HUES64 (cell line): ENCODE data around the gene MICA.
"Not testable (repeated sequence)": the region's sequence is repeated elsewhere in the genome, so short reads cannot be mapped to it uniquely, and the experiment has no call there.

Experiments used
- H3K27ac ChIP-seq: 2 replicates; pipeline ENCODE4 v1.7.0; 2013; ENCODE audit warnings: low read depth, low read length, inconsistent platforms
- H3K27me3 ChIP-seq: 2 replicates; pipeline ENCODE4 v1.6.1; 2013; ENCODE audit warnings: mild to moderate bottlenecking, low read length; ENCODE audit not compliant: insufficient read depth
- H3K36me3 ChIP-seq: 2 replicates; pipeline ENCODE4 v1.6.1; 2013; ENCODE audit warnings: mild to moderate bottlenecking, low read length; ENCODE audit not compliant: insufficient read depth
- H3K4me1 ChIP-seq: 2 replicates; pipeline ENCODE4 v1.6.1; 2013; ENCODE audit warnings: mild to moderate bottlenecking, low read length, moderate library complexity; ENCODE audit not compliant: insufficient read depth
- H3K4me3 ChIP-seq: 2 replicates; pipeline ENCODE4 v1.5.1; 2013; ENCODE audit warnings: mild to moderate bottlenecking, low read length, moderate library complexity
- H3K9ac ChIP-seq: 2 replicates; pipeline ENCODE4 v1.6.1; 2013; ENCODE audit warnings: mild to moderate bottlenecking, low read depth, low read length
- H3K9me3 ChIP-seq: 2 replicates; pipeline ENCODE4 v1.6.1; 2013; ENCODE audit warnings: low read depth, low read length; ENCODE audit not compliant: insufficient read depth
- WGBS: fragments of 150-250, 120-280 bp; methylation state at CpG from one replicate; pipeline ENCODE4 v1.1.7; 2013; ENCODE audit warnings: missing lambda C conversion rate; 5-methylcytosine and 5-hydroxymethylcytosine counted together

Gene MICA

GRCh38 chr6:31397901-31398525 is 5.4 kb upstream of the MICA start:
- Histone ChIP-seq H3K9me3 (0 out of 2 replicates have a peak, but pooled peaks cover 5% of the 10 kb centered on the region), H3K9ac (no peak overlapping the region), H3K4me3 (no peak overlapping the region), H3K4me1 (peaks cover 14% of the 10 kb centered on the region), H3K27ac (no peak overlapping the region), H3K36me3 (no peaks in the 10 kb centered on the region), H3K27me3 (peaks cover 34% of the 10 kb centered on the region)
- 84% methylated on average over 10 of the region's 10 CpGs for WGBS

DNA sequence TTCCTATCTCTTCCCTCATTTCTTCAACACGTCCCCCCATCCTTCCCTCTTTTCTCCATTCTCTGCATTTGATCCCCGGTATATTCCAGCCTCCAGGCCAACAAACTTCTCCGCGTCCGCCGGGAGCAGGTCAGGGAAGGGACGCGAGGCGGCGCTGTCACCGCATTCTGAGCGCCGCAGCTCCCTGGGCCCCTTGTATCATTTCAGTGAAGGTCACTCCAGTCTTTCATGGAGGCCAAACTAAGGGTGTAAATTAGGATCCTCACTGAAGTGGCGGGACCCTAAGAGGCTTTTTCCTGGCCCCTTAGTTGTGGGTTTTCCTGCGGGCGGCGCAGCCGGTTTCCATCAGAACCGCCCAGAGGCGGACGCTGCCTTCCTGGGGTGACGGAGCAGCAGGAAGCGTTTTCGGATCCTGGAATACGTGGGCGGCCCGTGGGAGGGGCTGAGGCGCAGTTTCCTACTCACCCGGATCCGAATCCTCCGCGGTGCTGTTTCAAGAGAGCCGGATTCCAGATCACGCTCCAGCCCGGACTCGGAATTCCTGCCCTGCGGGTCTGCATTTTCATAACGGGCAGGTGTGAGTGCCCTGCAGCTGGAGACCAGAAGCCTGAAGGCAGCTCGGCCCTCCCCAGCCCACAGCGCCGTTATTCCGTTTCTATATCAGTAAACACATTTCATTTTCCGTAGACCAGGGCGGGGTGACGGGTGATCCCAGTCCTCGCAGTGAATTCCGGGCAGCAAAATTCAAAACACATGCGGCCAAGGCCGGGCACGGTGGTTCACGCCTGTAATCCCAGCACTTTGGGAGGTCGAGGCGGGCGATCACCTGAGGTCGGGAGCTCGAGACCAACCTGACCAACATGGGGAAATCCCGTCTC is 3.6 kb upstream of the MICA start:
- Histone ChIP-seq H3K36me3 (no peaks in the 10 kb centered on the region), H3K9ac (peak overlapping the region; percentile 38), H3K27ac (peak overlapping the region; percentile 61; the same call in 1 of the 2 replicates), H3K27me3 (peaks cover 40% of the 10 kb centered on the region), H3K4me3 (peak overlapping the region; percentile 70), H3K4me1 (peaks cover 10% of the 10 kb centered on the region), H3K9me3 (0 out of 2 replicates have a peak, but pooled peaks cover 5% of the 10 kb centered on the region)
- 1% methylated on average over 56 of the region's 57 CpGs for WGBS

GRCh38 chr6:31400467-31401289 is 2.7 kb upstream of the MICA start:
- 8% methylated on average over 30 of the region's 30 CpGs for WGBS
- H3K4me1 ChIP-seq, result peaks cover 12% of the 10 kb centered on the region
- H3K36me3 ChIP-seq, result no peaks in the 10 kb centered on the region
- H3K9ac ChIP-seq, result peak overlapping the region; percentile 38
- 0 out of 2 replicates have a peak, but pooled peaks cover 5% of the 10 kb centered on the region for H3K9me3 ChIP-seq
- H3K4me3 ChIP-seq, result peak overlapping the region; percentile 70
- no peak overlapping the region for H3K27ac ChIP-seq
- H3K27me3 ChIP-seq, result peaks cover 40% of the 10 kb centered on the region

GRCh38 chr6:31401403-31401802 is 2.0 kb upstream of the MICA start:
- WGBS, result 69% methylated on average over 4 of the region's 4 CpGs
- Histone ChIP-seq H3K9ac (no peak overlapping the region), H3K27ac (no peak overlapping the region), H3K27me3 (peaks cover 40% of the 10 kb centered on the region), H3K4me3 (peak overlapping the region; percentile 70; the same call in 1 of the 2 replicates), H3K9me3 (0 out of 2 replicates have a peak, but pooled peaks cover 5% of the 10 kb centered on the region), H3K36me3 (no peaks in the 10 kb centered on the region), H3K4me1 (peaks cover 16% of the 10 kb centered on the region)

GRCh38 chr6:31402324-31403282 is 792 bp upstream of the MICA start:
- Histone ChIP-seq H3K4me1 (peaks cover 16% of the 10 kb centered on the region), H3K4me3 (peak overlapping the region; percentile 93), H3K9me3 (0 out of 2 replicates have a peak, but pooled peaks cover 5% of the 10 kb centered on the region), H3K27me3 (peaks cover 40% of the 10 kb centered on the region), H3K36me3 (no peaks in the 10 kb centered on the region), H3K27ac (peak overlapping the region; percentile 17; the same call in 1 of the 2 replicates), H3K9ac (peak overlapping the region; percentile 46)
- 29% methylated on average over 27 of the region's 27 CpGs for WGBS

- H3K9ac ChIP-seq, result peak overlapping the region; percentile 64
These were observed 618 bp downstream of the MICA start for GRCh38 chr6:31404061-31404364.

DNA sequence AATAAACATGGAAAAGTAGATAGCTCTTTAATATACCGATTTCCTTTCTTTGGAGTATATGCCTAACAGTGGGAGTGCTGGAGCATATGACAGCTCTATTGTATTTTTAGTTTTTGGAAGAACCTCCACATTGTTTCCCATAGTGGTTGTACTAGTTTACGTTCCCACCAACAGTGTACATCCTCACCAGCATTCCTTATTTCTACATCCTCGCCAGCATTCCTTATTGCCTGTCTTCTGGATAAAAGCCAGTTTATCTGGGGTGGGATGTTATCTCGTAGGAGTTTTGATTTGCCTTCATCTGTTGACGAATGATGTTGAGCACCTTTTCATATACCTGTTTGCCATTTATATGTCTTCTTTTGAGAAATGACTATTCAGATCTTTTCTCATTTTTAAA is 2.6 kb downstream of the MICA start:
- peaks cover 15% of the 10 kb centered on the region for H3K4me1 ChIP-seq
- WGBS, result 93% methylated on average over 2 of the region's 5 CpGs
- H3K9ac ChIP-seq, result no peak overlapping the region
- H3K9me3 ChIP-seq, result no peaks in the 10 kb centered on the region
- H3K27ac ChIP-seq, result no peak overlapping the region
- peaks cover under 1% of the 10 kb centered on the region; the same call in 1 of the 2 replicates for H3K36me3 ChIP-seq
- peaks cover 26% of the 10 kb centered on the region for H3K27me3 ChIP-seq
- no peak overlapping the region for H3K4me3 ChIP-seq

More at GRCh38 chr6:31404061-31404364, 618 bp downstream of the MICA start:
- not testable (repeated sequence) for H3K9me3 ChIP-seq, H3K36me3 ChIP-seq, H3K27ac ChIP-seq
- Histone ChIP-seq H3K4me3 (peak overlapping the region; percentile 93), H3K27me3 (peaks cover 40% of the 10 kb centered on the region), H3K4me1 (peaks cover 16% of the 10 kb centered on the region)
- WGBS, result under 1% methylated on average over 13 of the region's 13 CpGs

DNA sequence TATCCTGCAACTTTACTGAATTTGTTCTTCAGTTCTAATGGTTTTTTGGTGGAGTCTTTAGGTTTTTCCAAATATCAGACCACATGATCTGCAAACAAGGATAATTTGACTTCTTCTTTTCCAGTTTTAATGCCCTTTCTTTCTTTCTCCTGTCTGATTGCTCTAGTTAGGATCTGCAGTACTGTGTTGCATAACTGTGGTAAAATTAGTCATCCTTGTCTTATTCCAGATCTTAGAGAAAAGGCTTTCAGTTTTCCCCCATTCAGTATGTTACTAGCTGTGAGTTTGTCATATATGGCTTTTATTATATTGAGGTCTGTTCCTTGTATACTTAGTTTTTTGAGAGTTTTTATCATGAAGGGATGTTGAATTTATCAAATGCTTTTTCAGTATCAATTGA is 4.3 kb downstream of the MICA start:
- H3K27ac ChIP-seq, result no peak overlapping the region
- H3K4me3 ChIP-seq, result no peak overlapping the region

DNA sequence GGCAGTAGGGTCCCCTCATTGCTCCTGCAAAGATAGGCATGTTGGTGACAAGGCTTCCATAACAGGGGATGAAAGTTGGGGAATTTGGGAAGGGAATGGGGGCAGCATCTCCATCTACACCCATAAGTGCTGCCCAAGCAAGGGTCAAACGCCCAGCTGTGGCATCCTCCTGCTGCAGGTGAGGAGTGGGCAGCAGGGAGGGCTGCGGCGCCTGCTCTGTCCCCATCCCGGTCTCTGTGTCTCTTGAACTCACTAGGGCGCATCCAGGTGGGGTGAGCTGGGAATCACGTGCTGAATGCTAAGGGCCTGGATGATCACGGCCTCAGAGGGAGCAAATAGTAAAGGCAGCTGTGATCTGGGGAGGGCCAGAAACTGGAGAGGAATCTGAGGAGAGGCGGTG is 9.1 kb downstream of the MICA start:
- Histone ChIP-seq H3K4me1 (no peaks in the 10 kb centered on the region), H3K4me3 (no peak overlapping the region), H3K27ac (no peak overlapping the region), H3K9me3 (no peaks in the 10 kb centered on the region), H3K27me3 (no peaks in the 10 kb centered on the region), H3K36me3 (peaks cover 41% of the 10 kb centered on the region), H3K9ac (no peak overlapping the region)
- WGBS, result 93% methylated on average over 8 of the region's 8 CpGs

More for the DNA sequence above, 4.3 kb downstream of the MICA start:
- no peaks in the 10 kb centered on the region for H3K9me3 ChIP-seq
- peaks cover 7% of the 10 kb centered on the region for H3K4me1 ChIP-seq
- peaks cover 17% of the 10 kb centered on the region for H3K36me3 ChIP-seq
- H3K27me3 ChIP-seq, result peaks cover 9% of the 10 kb centered on the region
- no peak overlapping the region for H3K9ac ChIP-seq

DNA sequence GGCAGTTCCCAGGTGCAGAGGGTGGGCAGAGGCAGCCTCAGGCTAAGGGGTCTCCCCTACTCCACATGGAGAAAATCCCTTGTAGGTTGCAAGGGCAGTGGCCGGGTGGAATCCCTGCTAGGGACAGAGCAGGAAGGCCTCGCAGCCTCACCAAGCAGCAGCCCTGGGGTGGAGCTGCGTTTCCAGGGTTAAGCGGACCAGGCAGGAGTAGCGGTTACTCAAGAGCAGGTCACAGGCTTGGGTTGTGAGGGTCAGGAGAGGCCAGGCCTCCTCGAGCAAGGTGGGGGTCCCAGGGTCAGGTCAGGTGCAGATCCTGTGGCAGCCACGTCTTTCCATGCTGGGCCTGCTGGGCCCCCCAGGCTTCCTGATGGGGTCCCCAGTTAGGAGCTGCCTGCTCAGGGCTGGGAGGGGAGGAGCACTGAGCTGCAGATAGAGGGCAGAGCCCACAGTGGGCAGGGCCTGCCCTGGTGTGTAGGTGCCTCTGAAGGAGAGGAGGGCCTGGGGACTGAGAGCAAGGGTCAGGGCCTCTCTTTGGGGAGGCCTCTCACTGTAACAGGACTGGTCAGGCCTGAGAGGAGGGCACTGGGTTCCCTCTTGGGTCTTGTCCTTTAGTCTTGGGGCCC is 10.9 kb downstream of the MICA start:
- not testable (repeated sequence) for H3K9ac ChIP-seq, H3K27me3 ChIP-seq, H3K4me3 ChIP-seq, H3K9me3 ChIP-seq, H3K4me1 ChIP-seq, H3K27ac ChIP-seq
- 94% methylated on average over 7 of the region's 7 CpGs for WGBS
- H3K36me3 ChIP-seq, result peaks cover 41% of the 10 kb centered on the region
